HepG2 (cell line): ENCODE data around the gene LTA. TPM values are rescaled to one million over a fixed set of nuclear protein-coding genes. Genes with fewer than 3 reads are reported as not detected.

Experiments used
- FOSL2 ChIP-seq: sonication (generic); formaldehyde crosslinking; IDR thresholded peaks from 2 replicates; pipeline ENCODE4 v1.4.0; 2020; ENCODE audit warnings: missing genetic modification reagents
- HNRNPH1 ChIP-seq: fragments of 200-400 bp; formaldehyde crosslinking; optimal IDR thresholded peaks from 2 replicates; pipeline ENCODE3; 2017; ENCODE audit warnings: mild to moderate bottlenecking, low read depth, low read length
- HOMEZ ChIP-seq: IDR thresholded peaks from 2 replicates; pipeline ENCODE4 v1.6.1; 2016; ENCODE audit warnings: low read depth
- IKZF5 ChIP-seq: IDR thresholded peaks from 2 replicates; pipeline ENCODE4 v1.6.1; 2018; ENCODE audit warnings: missing genetic modification reagents, mild to moderate bottlenecking, missing compliant biosample characterization
- KLF12 ChIP-seq: sonication (generic); formaldehyde crosslinking; IDR thresholded peaks from 2 replicates; pipeline ENCODE4 v1.4.0; 2020; ENCODE audit warnings: missing genetic modification reagents, borderline replicate concordance
- MYPOP ChIP-seq: sonication (generic); formaldehyde crosslinking; IDR thresholded peaks from 2 replicates; pipeline ENCODE4 v1.8.1; 2023; ENCODE audit warnings: mild to moderate bottlenecking, moderate library complexity, missing genetic modification reagents
- PAX8 ChIP-seq: sonication (generic); formaldehyde crosslinking; IDR thresholded peaks from 2 replicates; pipeline ENCODE4 v1.8.0; 2022; ENCODE audit warnings: mild to moderate bottlenecking, missing genetic modification reagents, borderline replicate concordance
- PBX2 ChIP-seq: IDR thresholded peaks from 2 replicates; pipeline ENCODE4 v1.6.1; 2016; ENCODE audit warnings: control low read depth
- SNAI1 ChIP-seq: sonication (generic); formaldehyde crosslinking; IDR thresholded peaks from 2 replicates; pipeline ENCODE4 v1.5.0; 2020; ENCODE audit warnings: mild to moderate bottlenecking, missing genetic modification reagents, borderline replicate concordance
- SP1 ChIP-seq, 2 experiments: fragments of 450-650 bp in 1 of 2; sonication (generic) in 1 of 2; formaldehyde crosslinking in 1 of 2; IDR thresholded peaks; 2 replicates each; pipeline versions ENCODE4 v1.4.0 to v1.6.1; 2016 to 2020; ENCODE audit warnings: missing genetic modification reagents in 1 of 2
- ZNF180 ChIP-seq: sonication (generic); formaldehyde crosslinking; IDR thresholded peaks from 2 replicates; pipeline ENCODE4 v1.4.0; 2020; ENCODE audit warnings: low read depth, missing genetic modification reagents, borderline replicate concordance
- ZNF280D ChIP-seq: sonication (generic); formaldehyde crosslinking; IDR thresholded peaks from 2 replicates; pipeline ENCODE4 v1.5.1; 2020; ENCODE audit warnings: mild to moderate bottlenecking, missing genetic modification reagents
- ZNF34 ChIP-seq: sonication (generic); formaldehyde crosslinking; IDR thresholded peaks from 2 replicates; pipeline ENCODE4 v1.4.0; 2020; ENCODE audit warnings: mild to moderate bottlenecking, missing genetic modification reagents, borderline replicate concordance
- ZNF687 ChIP-seq: sonication (generic); formaldehyde crosslinking; IDR thresholded peaks from 2 replicates; pipeline ENCODE4 v1.5.1; 2020; ENCODE audit warnings: mild to moderate bottlenecking, missing genetic modification reagents, moderate library complexity
- ZNF83 ChIP-seq: sonication (generic); formaldehyde crosslinking; IDR thresholded peaks from 2 replicates; pipeline ENCODE4 v1.4.0; 2020; ENCODE audit warnings: missing genetic modification reagents, mild to moderate bottlenecking, borderline replicate concordance
- polyA plus RNA-seq, 8 experiments: library from polyadenylated mRNA; depleted of rRNA in 3 of 8; stranded (reverse) in 7 of 8; unstranded in 1 of 8; fragments of >200 nt; fragmentation: Illumina TruSeq in 4 of 8; extraction: Trizol in 4 of 8; gene quantifications; 2 replicates each; pipeline versions ENCODE4 v1.2.1 to v1.2.3, GENCODE V29; 2011 to 2016; ENCODE audit warnings: low read depth in 4 of 8, missing spikeins in 1 of 8, mixed read lengths in 1 of 8; ENCODE audit not compliant: insufficient read depth in 1 of 8
- total RNA-seq, 5 experiments: library from RNA; depleted of rRNA; stranded (reverse); fragments of >200 nt; fragmentation: Illumina TruSeq; extraction: Trizol; gene quantifications; 2 replicates each; pipeline ENCODE4 v1.2.3, GENCODE V29; 2016; ENCODE audit warnings: low read depth in 1 of 5

LTA gene
- total and polyA plus RNA-seq, 2 of the 13 experiments (the other 11 are each of a cell fraction or from before 2014, with no cell fraction given): 0.09 TPM; not detected in 1

GRCh38 chr6:31546958-31547726 lies 24.9 kb upstream of the LTA start, which contains the start of gene NFKBIL1 (continued):
- no peak for TF ChIP-seq ZNF280D (CRISPR knock-in tag)
- TF ChIP-seq HOMEZ (CRISPR knock-in tag): peak; percentile 67; the same call in 1 of the 2 replicates
- no peak for TF ChIP-seq PBX2 (CRISPR knock-in tag)
- no peak for TF ChIP-seq ZNF180 (CRISPR knock-in tag)
- peak; percentile 98 for TF ChIP-seq KLF12 (CRISPR knock-in tag)
- TF ChIP-seq ZNF83 (CRISPR knock-in tag): no peak
- TF ChIP-seq ZNF687 (CRISPR knock-in tag): peak; percentile 55
- TF ChIP-seq HNRNPH1: peak; percentile 30
- no peak; the same call in 1 of the 2 replicates for TF ChIP-seq SP1 (IDR thresholded peaks at IDR 0.05)
- peak; percentile 99 for TF ChIP-seq SP1 (CRISPR knock-in tag; IDR thresholded peaks at IDR 0.05)
- peak; percentile 58 for TF ChIP-seq FOSL2 (CRISPR knock-in tag)
- TF ChIP-seq ZNF34 (CRISPR knock-in tag): no peak
- TF ChIP-seq IKZF5: peak; percentile 88
- no peak for TF ChIP-seq MYPOP (CRISPR knock-in tag)
- TF ChIP-seq PAX8 (CRISPR knock-in tag): no peak
- no peak for TF ChIP-seq SNAI1 (CRISPR knock-in tag)
